Left lung (tissue), 10 donors: Measurements from ENCODE around the gene CCDC68. TPM values are rescaled to one million over a fixed set of nuclear protein-coding genes. Genes with fewer than 3 reads are reported as not detected.

ENCODE experiments used
- ATAC-seq: fragments of 200-7000 bp; cut with Tn5 transposase; one replicate; pipeline ENCODE4 v1.9.1; 2020; ENCODE audit warnings: moderate library complexity
- DNase-seq, 4 donors: peaks; one replicate each; pipeline ENCODE4 v3.0.0-alpha.2; 2013 to 2020
- H3K27ac ChIP-seq, 2 donors: fragments of 200-600 bp; sonication (generic) in 1 of 2; one replicate each; pipeline versions ENCODE4 v1.5.0 to v1.8.0; 2020 to 2021
- H3K27me3 ChIP-seq, 2 donors: fragments of 200-600 bp; sonication (generic) in 1 of 2; one replicate each; pipeline versions ENCODE4 v1.5.0 to v1.8.0; 2020 to 2021
- H3K36me3 ChIP-seq, 2 donors: fragments of 200-600 bp; sonication (generic) in 1 of 2; one replicate each; pipeline versions ENCODE4 v1.5.0 to v1.8.0; 2020 to 2021
- H3K4me1 ChIP-seq, 2 donors: fragments of 200-600 bp; one replicate each; pipeline ENCODE4 v1.8.0; 2021
- H3K4me3 ChIP-seq, 2 donors: fragments of 200-600 bp; sonication (generic) in 1 of 2; one replicate each; pipeline versions ENCODE4 v1.5.0 to v1.8.0; 2020 to 2021; ENCODE audit warnings: mild to moderate bottlenecking in 1 of 2
- H3K9me3 ChIP-seq, 2 donors: fragments of 200-600 bp; sonication (generic) in 1 of 2; one replicate each; pipeline versions ENCODE4 v1.5.0 to v1.8.0; 2020 to 2021
- CTCF ChIP-seq, 2 donors: fragments of 200-600 bp; sonication (generic) in 1 of 2; IDR thresholded peaks; one replicate each; pipeline versions ENCODE4 v1.5.0 to v1.8.0; 2021; ENCODE audit warnings: antibody characterized with exemption in 2 of 2
- intact Hi-C, 2 donors: fragments of 100-400 bp; cut with DNase I; formaldehyde crosslinking; loops; one replicate each; pipeline versions ENCODE4 v1.11.2 to v1.14.2; 2022
- polyA plus RNA-seq, 6 donors: library from polyadenylated mRNA; unstranded; fragments of 120-200 nt; gene quantifications; one replicate each; pipeline ENCODE4 v1.2.1, GENCODE V29; 2013; ENCODE audit not compliant: insufficient read length in 6 of 6
- total RNA-seq, 2 donors: library from RNA; stranded (reverse); fragmentation: NEBNext Ultra II Directional; extraction: Animal tissue kit (Norgen Biotek cat#: 25700); gene quantifications; one replicate each; pipeline ENCODE4 v1.2.1, GENCODE V29; 2021
- donor health status: DM: no; HTN: yes; CAD: no.
- donor health status: DM: no; HTN: no; CAD: no.

Gene CCDC68
- total and polyA plus RNA-seq, 8 donors: 13.8 to 144 (median 88.4) TPM

DNA sequence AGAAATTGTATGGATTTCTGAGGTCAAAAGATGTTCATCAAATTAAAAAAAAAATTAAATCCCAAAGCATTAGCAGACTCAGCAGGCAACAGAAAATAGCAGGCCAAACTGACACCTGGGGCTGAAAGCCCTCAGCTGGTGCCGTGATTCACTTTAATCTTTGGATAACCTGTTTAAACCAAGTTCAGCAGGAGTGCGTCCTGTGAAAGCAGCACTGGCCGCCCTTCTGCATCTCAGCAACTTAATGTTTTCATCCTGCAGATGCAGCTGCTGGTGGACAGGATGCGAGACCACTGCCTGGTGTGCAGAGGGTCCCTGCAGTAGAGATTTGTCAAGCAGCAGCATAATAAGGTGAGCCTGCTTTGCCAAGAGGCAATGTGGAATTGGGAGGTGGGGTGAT, 41.2 kb downstream of the CCDC68 start:
- DNase-seq (no peak), ATAC-seq (no peak)
- Histone ChIP-seq H3K36me3 (peaks cover 0 to 15% of the 10 kb centered on the region in 2 donors), H3K4me1 (no peaks in the 10 kb centered on the region), H3K9me3 (no peaks in the 10 kb centered on the region), H3K4me3 (no peak overlapping the region), H3K27ac (no peak overlapping the region), H3K27me3 (no peaks in the 10 kb centered on the region)
- no peak for TF ChIP-seq CTCF (IDR thresholded peaks at IDR 0.05)
- intact Hi-C loops: no loop called here

- Histone ChIP-seq H3K27me3 (no peaks in the 10 kb centered on the region), H3K27ac (no peak overlapping the region), H3K4me1 (no peaks in the 10 kb centered on the region), H3K4me3 (no peak overlapping the region), H3K9me3 (no peaks in the 10 kb centered on the region), H3K36me3 (peaks cover 0 to 11% of the 10 kb centered on the region in 2 donors)
- no peak for TF ChIP-seq CTCF (IDR thresholded peaks at IDR 0.05)
- DNase-seq (no peak), ATAC-seq (no peak)
- intact Hi-C loops: no loop called here
Measured at GRCh38 chr18:54916507-54916906, 42.8 kb downstream of the CCDC68 start.

DNA sequence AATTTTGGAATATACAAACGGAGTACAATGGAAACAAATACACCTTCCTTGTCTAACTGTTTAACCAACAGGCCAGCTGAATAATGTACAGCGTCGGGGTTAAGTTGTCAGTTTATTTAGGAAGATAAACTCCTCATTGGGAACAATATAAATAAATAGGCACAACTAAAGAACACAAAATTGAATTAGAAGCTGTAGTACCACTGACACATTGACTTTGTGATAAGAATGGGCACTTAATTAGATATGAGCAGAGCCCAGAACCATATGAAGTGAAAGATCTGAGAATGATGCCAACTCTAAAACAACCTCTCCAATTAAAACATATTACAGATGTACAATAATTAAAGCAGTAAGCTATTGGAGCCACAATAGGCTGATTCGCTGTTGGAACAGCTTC, 44.4 kb downstream of the CCDC68 start:
- no peaks in the 10 kb centered on the region for H3K9me3 ChIP-seq
- DNase-seq: peak in 1 of 4 donors; percentile 14
- H3K27ac ChIP-seq: no peak overlapping the region
- H3K4me3 ChIP-seq: no peak overlapping the region
- H3K27me3 ChIP-seq: no peaks in the 10 kb centered on the region
- intact Hi-C loops: no loop called here
- TF ChIP-seq CTCF (IDR thresholded peaks at IDR 0.05): no peak
- H3K36me3 ChIP-seq: peaks cover 0 to 6% of the 10 kb centered on the region in 2 donors
- ATAC-seq: no peak
- H3K4me1 ChIP-seq: no peaks in the 10 kb centered on the region

GRCh38 chr18:54911551-54911950, 47.7 kb downstream of the CCDC68 start:
- no peak for TF ChIP-seq CTCF (IDR thresholded peaks at IDR 0.05)
- no peak for DNase-seq
- H3K27me3 ChIP-seq: no peaks in the 10 kb centered on the region
- H3K4me3 ChIP-seq: no peak overlapping the region
- intact Hi-C loops: no loop called here
- H3K36me3 ChIP-seq: peaks cover 0 to 3% of the 10 kb centered on the region in 2 donors
- H3K4me1 ChIP-seq: no peaks in the 10 kb centered on the region
- H3K9me3 ChIP-seq: no peaks in the 10 kb centered on the region
- H3K27ac ChIP-seq: no peak overlapping the region
- no peak for ATAC-seq

- Histone ChIP-seq H3K4me3 (no peak overlapping the region), H3K27me3 (no peaks in the 10 kb centered on the region), H3K9me3 (no peaks in the 10 kb centered on the region), H3K4me1 (no peaks in the 10 kb centered on the region), H3K36me3 (no peaks in the 10 kb centered on the region), H3K27ac (no peak overlapping the region)
- no peak for DNase-seq
- intact Hi-C loops: no loop called here
- ATAC-seq: no peak
- TF ChIP-seq CTCF (IDR thresholded peaks at IDR 0.05): no peak
Measured at GRCh38 chr18:54910161-54910919, 48.9 kb downstream of the CCDC68 start.
